Activated CD4-positive, alpha-beta T cell treated with anti-CD3 and anti-CD28 coated beads, Interleukin-2, amount 10 ng/mL, durations not matched to agents 7 days and 5 days (primary cell): Measurements from ENCODE around the gene ABCC1. TPM values are rescaled to one million over a fixed set of nuclear protein-coding genes. Genes with fewer than 3 reads are reported as not detected.
"Not testable (repeated sequence)": the region's sequence is repeated elsewhere in the genome, so short reads cannot be mapped to it uniquely, and the experiment has no call there.

ENCODE experiments used
- CTCF ChIA-PET: fragments of 350-600 bp; sonication (Branson Sonifier 250); formaldehyde crosslinking; loops from one replicate; lab custom pipeline; 2021; ENCODE audit warnings: antibody characterized with exemption; lab: Charles Lee
- POLR2A ChIA-PET: fragments of 350-600 bp; sonication (Branson Sonifier 250); formaldehyde crosslinking; loops from one replicate; lab custom pipeline; 2021; ENCODE audit warnings: antibody characterized with exemption; lab: Charles Lee
- DNase-seq: peaks from one replicate; pipeline ENCODE4 v3.0.0-alpha.2; 2020
- H3K27ac Mint-ChIP-seq: one replicate; pipeline ENCODE4 v1.8.0; 2021; ENCODE audit warnings: mild to moderate bottlenecking, moderate library complexity, mixed read lengths
- H3K27me3 Mint-ChIP-seq: one replicate; pipeline ENCODE4 v1.8.0; 2021; ENCODE audit warnings: mixed read lengths
- H3K36me3 Mint-ChIP-seq: one replicate; pipeline ENCODE4 v1.8.0; 2021; ENCODE audit warnings: low read depth, mixed read lengths
- H3K4me1 Mint-ChIP-seq: one replicate; pipeline ENCODE4 v1.8.0; 2021; ENCODE audit warnings: mixed read lengths
- H3K4me3 Mint-ChIP-seq: one replicate; pipeline ENCODE4 v1.8.0; 2021; ENCODE audit warnings: mild to moderate bottlenecking, moderate library complexity, mixed read lengths
- H3K9me3 Mint-ChIP-seq: one replicate; pipeline ENCODE4 v1.8.0; 2021; ENCODE audit warnings: mixed read lengths
- total RNA-seq, 2 experiments: library from RNA; stranded (reverse); gene quantifications; one replicate each; pipeline ENCODE4 v1.2.3, GENCODE V29; 2021

The ABCC1 gene
- total RNA-seq, 2 experiments from 2014 or later, result 51.7 to 55.2 TPM

- Mint-ChIP-seq H3K4me3 (no peak overlapping the region), H3K27ac (no peak overlapping the region), H3K27me3 (no peaks in the 10 kb centered on the region), H3K36me3 (peaks cover 91% of the 10 kb centered on the region), H3K9me3 (peaks cover 52% of the 10 kb centered on the region), H3K4me1 (peaks cover 2% of the 10 kb centered on the region)
- CTCF ChIA-PET, result interaction anchor here (0.7 kb wide), 1 partner anchor 64 kb away, joined by 4 read pairs; no protein-coding TSS in a partner anchor
- POLR2A ChIA-PET, result interaction anchor here (0.6 kb wide), 1 partner anchor 29 kb away, joined by 9 read pairs; no protein-coding TSS in a partner anchor
- no peak for DNase-seq
Observed at GRCh38 chr16:15974057-15974456, 24.6 kb downstream of the ABCC1 start.

- CTCF ChIA-PET, result no interaction called here
- no peak overlapping the region for H3K27ac Mint-ChIP-seq
- peaks cover 91% of the 10 kb centered on the region for H3K36me3 Mint-ChIP-seq
- no peak for DNase-seq
- H3K4me3 Mint-ChIP-seq, result no peak overlapping the region
- peaks cover 2% of the 10 kb centered on the region for H3K4me1 Mint-ChIP-seq
- POLR2A ChIA-PET, result no interaction called here
- peaks cover 59% of the 10 kb centered on the region for H3K9me3 Mint-ChIP-seq
- H3K27me3 Mint-ChIP-seq, result no peaks in the 10 kb centered on the region
Observed at GRCh38 chr16:15975172-15975571, 25.8 kb downstream of the ABCC1 start.

DNA sequence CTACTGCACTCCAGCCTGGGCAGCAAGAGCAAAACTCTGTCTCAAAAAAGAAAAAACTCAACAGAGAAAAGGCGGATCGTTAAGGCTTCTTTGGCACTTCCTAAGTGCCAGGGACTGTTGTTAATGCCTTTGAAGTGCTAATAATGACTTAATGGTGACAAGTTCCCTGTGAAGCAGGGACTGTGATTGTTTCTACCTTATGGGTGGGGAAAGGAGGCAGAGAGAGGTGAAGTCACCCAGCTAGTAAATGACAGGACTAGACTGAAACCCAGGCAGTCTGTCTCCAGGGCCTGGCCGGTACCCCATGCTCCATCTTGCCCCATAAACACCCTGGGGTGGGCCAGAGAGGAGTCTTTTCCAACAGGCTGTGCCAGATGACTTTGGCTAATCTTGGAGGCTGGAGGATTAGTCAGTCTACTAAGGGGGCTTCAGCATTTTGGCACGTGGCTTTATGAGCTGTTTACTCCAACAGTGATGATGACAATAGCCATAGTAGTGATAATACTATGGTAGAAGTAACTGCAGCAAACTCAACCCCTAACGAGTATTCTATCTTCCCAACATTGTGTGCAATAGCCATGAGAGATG lies 26.9 kb downstream of the ABCC1 start:
- H3K4me1 Mint-ChIP-seq, result peaks cover 2% of the 10 kb centered on the region
- DNase-seq, result no peak
- H3K4me3 Mint-ChIP-seq, result no peak overlapping the region
- no peaks in the 10 kb centered on the region for H3K27me3 Mint-ChIP-seq
- CTCF ChIA-PET, result interaction anchor here (1.0 kb wide), 1 partner anchor 8 kb away, joined by 3 read pairs; no protein-coding TSS in a partner anchor
- H3K36me3 Mint-ChIP-seq, result peaks cover 94% of the 10 kb centered on the region
- POLR2A ChIA-PET, result no interaction called here
- H3K9me3 Mint-ChIP-seq, result peaks cover 59% of the 10 kb centered on the region
- H3K27ac Mint-ChIP-seq, result no peak overlapping the region

- Mint-ChIP-seq H3K36me3 (peaks cover 95% of the 10 kb centered on the region), H3K4me3 (no peak overlapping the region), H3K27ac (peak overlapping the region; percentile 72), H3K27me3 (no peaks in the 10 kb centered on the region), H3K9me3 (peaks cover 59% of the 10 kb centered on the region), H3K4me1 (peaks cover 2% of the 10 kb centered on the region)
- ChIA-PET CTCF (interaction anchor here (1.0 to 1.5 kb wide), 2 partner anchors 9 to 50 kb away, joined by 3 to 4 read pairs; no protein-coding TSS in a partner anchor), POLR2A (no interaction called here)
- no peak for DNase-seq
Observed at GRCh38 chr16:15976929-15977637, 27.7 kb downstream of the ABCC1 start.

DNA sequence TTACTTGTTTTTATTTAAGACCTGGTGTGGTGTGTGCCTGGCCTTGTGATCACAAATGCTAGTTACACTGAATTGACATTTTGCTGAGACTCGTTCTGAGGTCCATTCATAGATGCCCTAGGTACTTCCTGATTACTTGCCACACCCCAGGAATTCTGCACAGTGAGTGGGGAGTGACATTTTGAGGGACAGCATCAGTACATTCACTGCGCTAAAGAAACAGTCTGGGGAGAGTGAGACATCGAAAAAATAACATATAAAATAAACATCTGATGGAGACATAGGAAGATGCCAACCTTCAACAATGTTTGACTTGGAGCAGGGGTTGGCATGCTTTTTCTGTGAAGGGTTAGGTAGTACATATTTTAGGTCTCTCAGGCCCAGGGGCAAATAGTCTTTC lies 30.4 kb downstream of the ABCC1 start:
- H3K27me3 Mint-ChIP-seq, result no peaks in the 10 kb centered on the region
- no peak overlapping the region for H3K27ac Mint-ChIP-seq
- ChIA-PET POLR2A (no interaction called here), CTCF (no interaction called here)
- no peak overlapping the region for H3K4me3 Mint-ChIP-seq
- DNase-seq, result no peak
- H3K9me3 Mint-ChIP-seq, result peaks cover 69% of the 10 kb centered on the region
- peaks cover 90% of the 10 kb centered on the region for H3K36me3 Mint-ChIP-seq
- H3K4me1 Mint-ChIP-seq, result peaks cover 4% of the 10 kb centered on the region

DNA sequence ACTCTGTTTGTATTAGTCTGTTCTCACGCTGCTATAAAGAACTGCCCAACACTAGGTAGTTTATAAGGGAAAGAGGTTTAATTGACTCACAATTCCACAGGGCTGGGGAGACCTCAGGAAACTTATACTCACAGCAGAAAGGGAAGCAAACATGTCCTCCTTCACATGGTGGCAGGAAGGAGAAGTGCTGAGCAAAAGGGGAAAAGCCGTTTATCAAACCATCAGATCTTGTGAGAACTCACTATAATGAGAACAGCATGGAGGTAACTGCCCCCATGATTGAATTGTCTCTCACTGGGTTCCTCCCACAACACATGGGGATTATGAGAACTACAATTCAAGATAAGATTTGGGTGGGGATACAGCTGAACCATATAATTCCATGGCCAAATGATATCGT lies 30.9 kb downstream of the ABCC1 start:
- POLR2A ChIA-PET, result no interaction called here
- CTCF ChIA-PET, result no interaction called here
- Mint-ChIP-seq H3K27ac (no peak overlapping the region), H3K4me3 (no peak overlapping the region), H3K36me3 (peaks cover 89% of the 10 kb centered on the region), H3K4me1 (peaks cover 2% of the 10 kb centered on the region), H3K27me3 (no peaks in the 10 kb centered on the region), H3K9me3 (peaks cover 69% of the 10 kb centered on the region)
- no peak for DNase-seq

- Mint-ChIP-seq H3K4me1 (peaks cover 2% of the 10 kb centered on the region), H3K4me3 (no peak overlapping the region), H3K27ac (no peak overlapping the region), H3K9me3 (peaks cover 64% of the 10 kb centered on the region), H3K36me3 (peaks cover 78% of the 10 kb centered on the region), H3K27me3 (no peaks in the 10 kb centered on the region)
- no peak for DNase-seq
- CTCF ChIA-PET, result no interaction called here
- POLR2A ChIA-PET, result no interaction called here
Observed at GRCh38 chr16:15981382-15981781, 32.0 kb downstream of the ABCC1 start.

DNA sequence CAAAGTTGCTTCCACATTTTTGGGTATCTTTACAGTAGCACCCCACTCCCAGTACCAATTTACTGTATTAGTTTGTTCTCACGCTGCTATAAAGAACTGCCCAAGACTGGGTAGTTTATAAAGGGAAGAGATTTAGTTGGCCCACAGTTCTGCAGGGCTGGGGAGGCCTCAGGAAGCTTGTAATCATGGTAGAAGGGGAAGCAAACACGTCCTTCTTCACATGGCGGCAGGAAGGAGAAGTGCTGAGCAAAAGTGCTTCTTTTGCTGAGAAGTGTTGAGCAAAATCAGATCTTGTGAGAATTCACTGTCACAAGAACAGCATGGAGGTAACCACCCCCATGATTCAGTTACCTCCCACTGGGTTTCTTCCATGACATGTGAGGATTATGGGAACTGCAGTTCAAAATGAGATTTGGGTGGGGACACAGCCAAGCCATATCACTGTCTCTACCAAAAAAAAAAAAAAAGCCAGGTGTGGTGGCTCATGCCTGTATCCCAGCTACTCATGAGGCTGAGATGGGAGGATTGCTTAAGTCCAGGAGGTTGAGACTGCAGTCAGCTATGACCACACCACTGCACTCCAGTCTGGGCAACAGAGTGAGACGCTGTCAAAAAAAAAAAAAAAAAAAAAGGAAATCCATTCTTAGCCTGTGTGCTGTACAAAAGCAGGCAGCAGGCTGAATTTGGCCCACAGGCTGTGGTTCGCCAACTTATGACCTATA lies 32.9 kb downstream of the ABCC1 start:
- H3K27ac Mint-ChIP-seq, CTCF ChIA-PET, H3K4me3 Mint-ChIP-seq, POLR2A ChIA-PET, H3K27me3 Mint-ChIP-seq, DNase-seq: not testable (repeated sequence)
- Mint-ChIP-seq H3K4me1 (peaks cover 11% of the 10 kb centered on the region), H3K9me3 (peaks cover 58% of the 10 kb centered on the region), H3K36me3 (peaks cover 70% of the 10 kb centered on the region)

DNA sequence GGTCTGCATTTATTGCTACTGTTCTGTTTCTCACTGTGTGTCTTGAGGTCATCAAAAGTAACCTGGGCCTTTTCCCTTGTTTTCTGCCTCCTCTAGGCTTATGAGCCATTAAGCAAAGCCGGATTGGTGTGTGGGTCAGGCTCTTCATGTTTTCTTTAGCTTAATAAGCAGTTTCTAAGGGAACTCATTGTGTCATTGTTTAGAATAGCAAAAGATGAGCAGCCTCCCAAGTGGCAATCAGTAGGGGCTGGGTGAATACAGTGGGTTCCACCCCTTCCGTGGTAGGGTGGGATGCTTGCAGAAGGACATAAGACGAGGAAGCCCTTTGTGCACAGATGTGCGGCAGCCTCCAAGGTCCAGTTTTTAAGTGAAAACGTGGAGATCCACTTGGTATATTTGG lies 34.5 kb downstream of the ABCC1 start:
- peaks cover 58% of the 10 kb centered on the region for H3K36me3 Mint-ChIP-seq
- POLR2A ChIA-PET, result no interaction called here

GRCh38 chr16:15985144-15985543 lies 35.7 kb downstream of the ABCC1 start:
- H3K4me3 Mint-ChIP-seq, result no peak overlapping the region

More for the DNA sequence above, 34.5 kb downstream of the ABCC1 start:
- CTCF ChIA-PET, result no interaction called here
- Mint-ChIP-seq H3K4me1 (peaks cover 22% of the 10 kb centered on the region), H3K4me3 (no peak overlapping the region), H3K27ac (no peak overlapping the region), H3K9me3 (peaks cover 43% of the 10 kb centered on the region), H3K27me3 (no peaks in the 10 kb centered on the region)
- DNase-seq, result no peak

GRCh38 chr16:15986261-15986660 lies 36.8 kb downstream of the ABCC1 start:
- H3K4me3 Mint-ChIP-seq, result no peak overlapping the region

More at GRCh38 chr16:15985144-15985543, 35.7 kb downstream of the ABCC1 start:
- ChIA-PET CTCF (no interaction called here), POLR2A (no interaction called here)
- Mint-ChIP-seq H3K27me3 (no peaks in the 10 kb centered on the region), H3K36me3 (peaks cover 45% of the 10 kb centered on the region), H3K4me1 (peaks cover 26% of the 10 kb centered on the region), H3K9me3 (peaks cover 35% of the 10 kb centered on the region), H3K27ac (no peak overlapping the region)
- no peak for DNase-seq

GRCh38 chr16:15988268-15989013 lies 39.0 kb downstream of the ABCC1 start:
- CTCF ChIA-PET, result no interaction called here

More at GRCh38 chr16:15986261-15986660, 36.8 kb downstream of the ABCC1 start:
- ChIA-PET POLR2A (no interaction called here), CTCF (no interaction called here)
- Mint-ChIP-seq H3K27ac (no peak overlapping the region), H3K36me3 (peaks cover 34% of the 10 kb centered on the region), H3K9me3 (peaks cover 25% of the 10 kb centered on the region), H3K4me1 (peaks cover 28% of the 10 kb centered on the region), H3K27me3 (no peaks in the 10 kb centered on the region)
- no peak for DNase-seq

More at GRCh38 chr16:15988268-15989013, 39.0 kb downstream of the ABCC1 start:
- Mint-ChIP-seq H3K27me3 (no peaks in the 10 kb centered on the region), H3K27ac (peak overlapping the region; percentile 70), H3K36me3 (peaks cover 21% of the 10 kb centered on the region), H3K9me3 (peaks cover 8% of the 10 kb centered on the region), H3K4me3 (no peak overlapping the region), H3K4me1 (peaks cover 30% of the 10 kb centered on the region)
- DNase-seq, result no peak
- POLR2A ChIA-PET, result no interaction called here
